Psoas muscle (tissue), 8 donors: Measurements from ENCODE around the gene MAP3K4. TPM values are rescaled to one million over a fixed set of nuclear protein-coding genes. Genes with fewer than 3 reads are reported as not detected.

Experiments
- ATAC-seq, 4 donors: fragments of 200-7000 bp; cut with Tn5 transposase; one replicate each; pipeline ENCODE4 v1.9.1; 2020; ENCODE audit warnings: moderate library complexity in 3 of 4, mild to moderate bottlenecking in 2 of 4
- DNase-seq, 2 donors: peaks; one replicate each; pipeline ENCODE4 v3.0.0-alpha.2; 2020
- H3K27ac ChIP-seq: fragments of 200-600 bp; one replicate; pipeline ENCODE4 v1.8.0; 2022
- H3K27me3 ChIP-seq, 3 donors: fragments of 200-600 bp in 1 of 3; one replicate each; pipeline versions ENCODE4 v1.6.1 to v1.8.0; 2013 to 2022; ENCODE audit warnings: low read length in 2 of 3, mild to moderate bottlenecking in 2 of 3, moderate library complexity in 1 of 3; ENCODE audit not compliant: insufficient read depth in 3 of 3
- H3K36me3 ChIP-seq, 2 donors: fragments of 200-600 bp in 1 of 2; one replicate each; pipeline versions ENCODE4 v1.6.1 to v1.8.0; 2013 to 2022; ENCODE audit warnings: low read depth in 1 of 2, mild to moderate bottlenecking in 1 of 2, moderate library complexity in 1 of 2; ENCODE audit not compliant: insufficient read depth in 1 of 2
- H3K4me1 ChIP-seq: fragments of 200-600 bp; one replicate; pipeline ENCODE4 v1.8.0; 2022
- H3K4me3 ChIP-seq: fragments of 200-600 bp; one replicate; pipeline ENCODE4 v1.8.0; 2022; ENCODE audit warnings: mild to moderate bottlenecking
- H3K9me3 ChIP-seq: fragments of 200-600 bp; one replicate; pipeline ENCODE4 v1.8.0; 2022
- WGBS, 3 donors: extraction: QIAGEN DNeasy Blood & Tissue Kit; methylation state at CpG; one replicate each; pipeline versions ENCODE4 v1.1.6 to v1.1.7; 2013; 5-methylcytosine and 5-hydroxymethylcytosine counted together
- intact Hi-C, 2 donors: fragments of 100-400 bp; cut with DNase I; formaldehyde crosslinking; loops; one replicate each; pipeline versions ENCODE4 v1.11.0 to v1.14.2; 2022
- polyA plus RNA-seq, 3 donors: library from polyadenylated mRNA; stranded (reverse); fragments of 200-250 nt; gene quantifications; one replicate each; pipeline ENCODE4 v1.2.3, GENCODE V29; 2013
- total RNA-seq, 4 donors: library from RNA; stranded (reverse); fragmentation: NEBNext Ultra II Directional in 2 of 4; extraction: Animal tissue kit (Norgen Biotek cat#: 25700) in 2 of 4; gene quantifications; one replicate each; pipeline versions ENCODE4 v1.2.1 to v1.2.4, GENCODE V29; 2021 to 2023
- TF ChIP-seq, protein P1 (sequence below): fragments of 200-600 bp; IDR thresholded peaks from one replicate; pipeline ENCODE4 v1.8.0; 2022; ENCODE audit warnings: antibody characterized with exemption
- donor health status: healthy with polysubstance abuse.
- donor health status: DM: no; HTN: no; CAD: no; lungs with moderate emphysema.
- donor health status: Bipolar disorder and iron deficiency.
- donor health status: healthy.
- donor health status: DM: yes; HTN: yes; CAD: no.
- donor health status: DM: no; HTN: no; CAD: no.
- donor health status: DM: no; HTN: no; CAD: no.
- donor health status: DM: yes; HTN: yes; CAD: no.

The MAP3K4 gene
- total and polyA plus RNA-seq, 7 donors, result 13.5 to 45.8 (median 19.4) TPM

GRCh38 chr6:161003336-161003735 is 11.8 kb downstream of the MAP3K4 start:
- no peak for DNase-seq
- Histone ChIP-seq H3K4me3 (no peak overlapping the region), H3K27me3 (no peaks in the 10 kb centered on the region), H3K36me3 (no peaks in the 10 kb centered on the region), H3K4me1 (peaks cover 17% of the 10 kb centered on the region), H3K9me3 (no peaks in the 10 kb centered on the region), H3K27ac (no peak overlapping the region)
- intact Hi-C loops, result no loop called here
- 93 to 94% (median 93%) methylated on average over 2 of the region's 2 CpGs for WGBS, 3 donors
- no peak for ATAC-seq
- TF ChIP-seq, protein P1, sequence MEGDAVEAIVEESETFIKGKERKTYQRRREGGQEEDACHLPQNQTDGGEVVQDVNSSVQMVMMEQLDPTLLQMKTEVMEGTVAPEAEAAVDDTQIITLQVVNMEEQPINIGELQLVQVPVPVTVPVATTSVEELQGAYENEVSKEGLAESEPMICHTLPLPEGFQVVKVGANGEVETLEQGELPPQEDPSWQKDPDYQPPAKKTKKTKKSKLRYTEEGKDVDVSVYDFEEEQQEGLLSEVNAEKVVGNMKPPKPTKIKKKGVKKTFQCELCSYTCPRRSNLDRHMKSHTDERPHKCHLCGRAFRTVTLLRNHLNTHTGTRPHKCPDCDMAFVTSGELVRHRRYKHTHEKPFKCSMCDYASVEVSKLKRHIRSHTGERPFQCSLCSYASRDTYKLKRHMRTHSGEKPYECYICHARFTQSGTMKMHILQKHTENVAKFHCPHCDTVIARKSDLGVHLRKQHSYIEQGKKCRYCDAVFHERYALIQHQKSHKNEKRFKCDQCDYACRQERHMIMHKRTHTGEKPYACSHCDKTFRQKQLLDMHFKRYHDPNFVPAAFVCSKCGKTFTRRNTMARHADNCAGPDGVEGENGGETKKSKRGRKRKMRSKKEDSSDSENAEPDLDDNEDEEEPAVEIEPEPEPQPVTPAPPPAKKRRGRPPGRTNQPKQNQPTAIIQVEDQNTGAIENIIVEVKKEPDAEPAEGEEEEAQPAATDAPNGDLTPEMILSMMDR, result no peak

DNA sequence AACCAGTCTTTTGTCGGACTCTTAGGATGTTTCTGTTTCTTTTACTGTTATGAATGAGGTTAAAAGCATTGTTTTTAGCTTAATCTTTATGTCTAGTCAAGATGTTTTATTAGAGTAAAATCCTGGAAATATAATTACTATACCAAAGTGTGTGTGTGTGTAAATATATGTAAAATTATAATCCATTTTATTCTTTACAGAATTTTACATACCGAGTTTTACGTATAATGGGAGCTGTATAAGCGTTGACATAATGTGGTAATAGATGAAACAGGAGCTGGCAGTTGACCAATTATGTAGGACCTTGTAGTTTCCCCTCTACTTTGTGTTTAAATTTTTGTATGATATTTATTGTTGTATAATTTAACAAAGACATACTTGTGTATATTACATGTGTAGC is 16.7 kb downstream of the MAP3K4 start:
- no peak overlapping the region for H3K27ac ChIP-seq
- 97 to 98% (median 97%) methylated on average over 4 of the region's 4 CpGs for WGBS, 3 donors

GRCh38 chr6:161009991-161010390 is 18.4 kb downstream of the MAP3K4 start:
- Histone ChIP-seq H3K27me3 (no peaks in the 10 kb centered on the region), H3K9me3 (no peaks in the 10 kb centered on the region), H3K36me3 (peaks cover 0 to 2% of the 10 kb centered on the region in 2 donors), H3K4me3 (no peak overlapping the region), H3K27ac (no peak overlapping the region), H3K4me1 (peaks cover 26% of the 10 kb centered on the region)
- intact Hi-C loops, result no loop called here
- no peak for ATAC-seq
- WGBS, 3 donors, result 81 to 88% (median 87%) methylated on average over 3 of the region's 3 CpGs
- DNase-seq, result no peak
- TF ChIP-seq, protein P1, result no peak

More for the DNA sequence above, 16.7 kb downstream of the MAP3K4 start:
- H3K9me3 ChIP-seq, result no peaks in the 10 kb centered on the region
- DNase-seq (no peak), ATAC-seq (no peak)
- TF ChIP-seq, protein P1, result no peak
- H3K4me3 ChIP-seq, result no peak overlapping the region
- peaks cover 0 to 2% of the 10 kb centered on the region in 2 donors for H3K36me3 ChIP-seq
- H3K27me3 ChIP-seq, result no peaks in the 10 kb centered on the region
- intact Hi-C loops, result no loop called here
- peaks cover 26% of the 10 kb centered on the region for H3K4me1 ChIP-seq

GRCh38 chr6:161010418-161010817 is 18.8 kb downstream of the MAP3K4 start:
- no peak for DNase-seq
- 47 to 62% (median 62%) methylated on average over 1 of the region's 1 CpG for WGBS, 3 donors
- Histone ChIP-seq H3K9me3 (no peaks in the 10 kb centered on the region), H3K4me3 (no peak overlapping the region), H3K27ac (no peak overlapping the region), H3K27me3 (no peaks in the 10 kb centered on the region), H3K36me3 (peaks cover 0 to 2% of the 10 kb centered on the region in 2 donors), H3K4me1 (peaks cover 26% of the 10 kb centered on the region)
- TF ChIP-seq, protein P1, result no peak
- no peak for ATAC-seq
- intact Hi-C loops, result no loop called here
